Inflammatory macrophage (primary cell): Measurements from ENCODE around the gene FARP1.

Experiments used
- DNase-seq, 2 donors: peaks; one replicate each; pipeline ENCODE4 v3.0.0-alpha.2; 2020 to 2022

Gene FARP1

GRCh38 chr13:98490195-98490836, 347.4 kb downstream of the FARP1 start:
- DNase-seq: no peak

GRCh38 chr13:98490866-98491265, 348.0 kb downstream of the FARP1 start:
- no peak for DNase-seq

DNA sequence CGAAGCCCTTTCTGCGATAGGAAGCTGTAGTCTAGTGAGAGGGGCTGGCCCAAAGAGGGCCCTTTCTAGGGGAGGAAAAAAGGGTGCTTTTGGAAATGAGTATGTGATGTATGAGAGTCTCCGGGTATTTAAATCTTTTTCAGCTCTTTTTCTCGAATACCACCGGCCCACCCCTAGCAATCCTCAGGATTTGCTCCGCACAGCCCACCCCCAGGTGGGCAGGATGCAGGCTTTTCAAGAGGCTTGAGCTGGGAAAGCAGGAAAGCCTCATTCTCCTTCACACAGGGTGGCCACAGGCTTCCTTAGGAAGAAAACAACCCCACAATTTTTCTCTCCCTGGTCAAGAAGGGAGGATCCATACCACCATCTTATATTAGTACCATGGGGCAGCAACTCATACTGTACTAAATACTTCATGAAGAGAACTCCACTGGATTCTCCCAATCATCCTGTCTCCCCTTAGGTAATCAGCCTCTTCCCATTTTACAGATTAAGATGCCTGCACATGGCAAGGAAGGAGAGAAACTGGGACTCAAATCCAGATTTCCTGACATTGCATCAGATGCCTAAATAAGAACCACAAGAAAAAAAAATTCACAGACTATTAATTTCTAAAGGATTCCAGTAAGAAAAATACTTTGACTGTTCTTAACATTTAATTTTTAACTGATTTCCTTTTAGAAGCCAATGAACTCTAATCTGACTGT, 349.6 kb downstream of the FARP1 start:
- DNase-seq: no peak

GRCh38 chr13:98493042-98493712, 350.3 kb downstream of the FARP1 start:
- DNase-seq: peak in 1 of 2 donors; percentile 25

- no peak for DNase-seq
These were observed 351.9 kb downstream of the FARP1 start for GRCh38 chr13:98494769-98495168.

DNA sequence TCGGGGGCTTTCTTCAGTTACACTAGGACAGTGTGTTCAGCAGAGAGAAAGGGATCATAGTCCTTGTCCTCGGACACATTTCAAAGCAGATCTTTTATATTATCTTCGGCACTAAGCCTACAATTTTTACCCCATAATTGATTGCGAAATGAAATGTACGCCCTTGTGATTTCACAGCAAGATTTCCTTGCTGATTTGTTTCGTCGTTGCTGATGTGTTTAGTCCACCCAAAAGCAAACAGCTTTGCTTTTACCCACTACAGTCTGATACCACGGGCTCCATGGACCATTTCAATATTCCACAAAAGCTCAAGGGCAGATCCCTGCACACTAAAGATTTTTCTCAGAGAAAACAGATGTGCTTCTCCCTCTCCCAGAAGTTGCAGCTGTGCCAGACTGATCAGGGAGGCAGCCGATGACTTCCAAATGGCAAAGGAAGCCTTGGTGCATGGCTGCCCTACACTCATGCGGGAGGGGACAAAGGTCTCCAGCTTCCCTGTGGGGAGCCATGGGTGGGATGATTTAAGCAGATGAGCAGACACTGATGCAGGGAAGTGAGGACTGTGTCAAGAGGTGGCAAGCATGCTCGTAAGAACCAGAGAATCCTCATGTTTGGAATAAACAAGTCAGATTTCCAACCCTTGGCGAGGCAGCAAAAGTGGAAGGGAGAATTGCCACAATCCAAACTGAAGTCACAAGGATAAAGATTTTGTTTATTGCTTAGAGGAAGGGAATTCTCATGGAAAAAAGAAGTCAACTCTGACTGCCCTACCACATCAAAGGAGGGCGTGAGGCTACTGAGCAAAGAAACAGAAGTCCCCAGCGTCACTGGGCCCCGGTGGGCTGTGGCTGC, 353.0 kb downstream of the FARP1 start:
- peak; percentile 50 to 57 for DNase-seq

DNA sequence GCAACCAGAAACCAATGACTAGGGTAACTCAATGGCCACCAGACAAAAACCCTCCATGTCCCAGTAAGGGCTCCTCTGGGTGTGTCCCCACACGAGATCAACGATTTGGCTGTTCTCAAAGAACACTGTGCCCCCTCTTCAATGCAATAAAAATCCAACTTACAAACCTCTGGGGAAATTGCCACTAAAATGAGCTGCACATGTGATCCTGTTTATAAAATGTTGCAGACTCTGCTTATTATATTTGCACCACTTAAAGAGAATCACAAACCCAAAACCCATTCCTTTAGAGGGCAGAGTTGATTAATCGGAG, 353.5 kb downstream of the FARP1 start:
- DNase-seq: no peak

- no peak for DNase-seq
These were observed 354.1 kb downstream of the FARP1 start for GRCh38 chr13:98496966-98497365.

DNA sequence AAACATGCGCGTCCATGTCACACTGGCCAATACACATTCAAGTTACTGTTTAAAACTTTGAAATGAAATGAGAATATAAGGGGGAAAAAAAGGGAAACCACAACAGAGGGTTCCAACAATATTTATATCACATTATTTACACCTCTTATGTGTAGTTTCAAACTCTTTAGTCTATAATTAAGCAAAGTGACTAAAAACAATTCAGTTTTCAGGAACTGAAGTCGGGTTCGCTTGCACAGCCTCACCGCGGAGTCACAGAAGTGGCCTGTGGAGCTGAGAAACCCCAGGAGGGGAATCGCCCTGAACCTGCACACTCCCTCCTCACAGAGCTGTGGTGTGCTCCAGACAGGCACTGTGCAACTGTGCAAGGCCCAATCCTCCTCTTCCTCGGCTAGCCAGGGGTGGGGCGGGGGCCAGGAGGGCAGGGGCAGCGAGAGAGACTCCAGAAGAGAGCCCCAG, 358.1 kb downstream of the FARP1 start:
- no peak for DNase-seq

DNA sequence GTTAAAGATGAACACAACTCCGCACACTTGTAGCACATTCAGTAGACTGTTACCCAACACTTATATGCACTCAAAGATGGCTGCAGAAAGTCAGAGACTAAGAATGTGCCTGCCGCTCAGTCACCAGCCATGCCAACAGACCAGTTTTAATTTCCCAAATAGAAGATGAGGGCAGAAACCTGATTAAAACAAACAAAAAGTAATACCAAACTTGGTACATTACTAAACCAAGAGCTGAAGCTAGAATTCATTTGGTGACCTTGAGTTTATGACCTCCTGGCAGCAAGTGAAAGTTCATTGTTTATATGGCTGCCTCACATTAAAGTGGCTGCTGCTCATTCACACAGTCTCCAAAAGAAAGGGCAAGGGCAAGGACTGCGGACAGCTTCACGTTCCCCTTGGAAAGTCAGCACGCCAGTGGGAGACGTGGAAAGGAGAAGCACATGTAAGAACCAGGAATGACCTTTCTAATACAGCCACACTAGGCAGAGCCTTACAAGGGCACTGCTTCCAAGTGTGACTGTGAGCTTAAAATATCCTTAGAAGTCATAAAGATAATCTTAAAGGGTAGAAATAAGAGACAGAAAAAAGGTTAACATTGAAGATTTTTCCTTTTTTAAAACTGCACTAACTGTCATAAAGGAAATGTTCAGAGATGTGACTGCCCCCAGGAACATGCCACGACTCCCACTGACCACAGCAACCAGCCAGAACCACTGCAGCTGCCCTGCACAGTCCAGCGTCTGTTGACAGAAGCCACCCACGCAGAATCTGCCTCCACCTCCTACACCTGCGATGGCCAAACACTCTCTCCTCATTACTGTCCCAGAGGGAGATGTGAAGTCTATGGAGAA, 360.5 kb downstream of the FARP1 start:
- peak in 1 of 2 donors; percentile 55 for DNase-seq

DNA sequence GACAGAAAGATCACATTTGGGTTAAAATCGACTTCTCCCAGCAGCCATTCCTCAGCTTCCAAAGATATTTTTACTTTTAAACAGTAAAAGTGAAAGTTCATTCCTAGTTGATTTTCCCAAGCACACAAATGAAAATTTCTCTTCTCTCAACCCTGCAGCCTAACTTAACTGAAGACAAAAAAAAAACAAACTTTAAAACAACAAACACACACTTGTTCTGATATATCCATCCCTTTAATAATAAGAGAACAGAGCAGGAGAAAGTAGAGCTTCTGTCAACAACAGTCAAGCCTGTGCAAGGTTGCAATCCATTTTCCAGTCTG, 361.1 kb downstream of the FARP1 start:
- no peak for DNase-seq

DNA sequence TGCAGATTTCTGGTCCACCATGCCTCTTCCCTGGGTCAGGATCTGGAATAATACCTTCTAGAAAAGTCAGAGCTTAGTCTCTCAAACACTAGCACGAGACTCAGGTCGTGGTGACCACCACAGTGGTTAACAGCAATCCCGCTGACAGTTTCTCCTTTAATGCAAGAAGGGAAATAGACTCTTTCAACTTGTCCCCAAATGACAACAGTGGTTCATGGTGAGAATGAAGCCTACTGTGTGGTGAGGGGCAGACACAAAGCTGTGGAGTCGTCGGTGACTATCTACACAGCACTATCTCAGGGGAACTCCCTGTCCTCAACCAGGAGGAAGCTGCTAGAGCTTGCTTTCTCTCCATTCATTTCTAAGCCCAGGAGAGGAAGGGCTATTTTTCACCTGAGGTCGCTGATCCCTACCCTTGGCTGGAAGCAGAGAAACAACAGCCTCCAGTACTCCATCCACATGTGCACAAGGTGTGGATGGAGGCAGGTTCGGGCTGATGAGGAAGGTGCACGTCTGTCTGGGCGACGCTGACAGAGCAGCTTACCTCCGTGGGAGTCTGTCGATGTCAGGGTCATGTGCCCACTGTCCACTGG, 361.6 kb downstream of the FARP1 start:
- DNase-seq: peak in 1 of 2 donors; percentile 22
